GM13976 (cell line): Measurements from ENCODE around the gene FOXP1.
"Not testable (repeated sequence)": the region's sequence is repeated elsewhere in the genome, so short reads cannot be mapped to it uniquely, and the experiment has no call there.

Experiments
- DNase-seq: peaks from one replicate; pipeline ENCODE4 v3.0.0; 2012; ENCODE audit warnings: low spot score
- in situ Hi-C: fragments of 300-500 bp; cut with MboI; formaldehyde crosslinking; loops from one replicate; pipeline ENCODE4 v1.12.0; 2022; ENCODE audit warnings: low sequenced_read_pairs, mixed read lengths, inconsistent platforms; ENCODE audit not compliant: unreplicated experiment
- TF ChIP-seq, protein P1 (sequence below): IDR thresholded peaks from 2 replicates; pipeline ENCODE4 v1.5.1; 2012; ENCODE audit warnings: borderline replicate concordance, mild to moderate bottlenecking; ENCODE audit not compliant: insufficient read depth; ENCODE audit errors: extremely low read depth, missing control alignments, control extremely low read depth

The FOXP1 gene

DNA sequence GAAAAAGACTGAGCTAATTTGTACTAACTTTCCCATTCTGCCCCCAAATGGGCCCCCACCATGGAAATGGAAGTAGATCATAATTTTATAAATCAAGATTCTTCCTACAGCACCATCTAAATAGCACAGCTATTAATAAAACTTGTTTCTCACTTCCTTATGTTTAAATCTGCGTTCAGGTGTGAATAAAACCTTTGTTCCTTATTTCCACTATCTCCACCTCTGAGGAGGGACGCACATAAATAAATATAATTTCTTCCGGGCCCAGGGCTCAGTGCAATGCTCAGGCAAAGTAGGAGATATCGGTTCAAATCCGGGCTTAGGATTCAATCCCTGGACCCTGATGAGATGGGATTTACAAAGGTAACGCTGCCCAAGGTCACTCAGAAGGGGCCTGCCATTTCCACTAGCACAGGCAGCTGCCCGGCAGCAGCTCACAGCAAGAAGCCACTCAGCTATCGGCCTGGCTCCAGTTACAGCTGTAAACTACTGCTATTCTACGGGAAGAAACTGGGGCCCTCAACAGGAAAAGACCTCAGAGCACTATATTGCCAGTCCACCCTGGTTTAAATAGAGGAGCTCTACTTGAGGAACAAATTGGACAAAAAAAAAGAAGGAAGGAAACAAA, 52.5 kb downstream of the FOXP1 start:
- in situ Hi-C loops, result no loop called here
- TF ChIP-seq, protein P1, sequence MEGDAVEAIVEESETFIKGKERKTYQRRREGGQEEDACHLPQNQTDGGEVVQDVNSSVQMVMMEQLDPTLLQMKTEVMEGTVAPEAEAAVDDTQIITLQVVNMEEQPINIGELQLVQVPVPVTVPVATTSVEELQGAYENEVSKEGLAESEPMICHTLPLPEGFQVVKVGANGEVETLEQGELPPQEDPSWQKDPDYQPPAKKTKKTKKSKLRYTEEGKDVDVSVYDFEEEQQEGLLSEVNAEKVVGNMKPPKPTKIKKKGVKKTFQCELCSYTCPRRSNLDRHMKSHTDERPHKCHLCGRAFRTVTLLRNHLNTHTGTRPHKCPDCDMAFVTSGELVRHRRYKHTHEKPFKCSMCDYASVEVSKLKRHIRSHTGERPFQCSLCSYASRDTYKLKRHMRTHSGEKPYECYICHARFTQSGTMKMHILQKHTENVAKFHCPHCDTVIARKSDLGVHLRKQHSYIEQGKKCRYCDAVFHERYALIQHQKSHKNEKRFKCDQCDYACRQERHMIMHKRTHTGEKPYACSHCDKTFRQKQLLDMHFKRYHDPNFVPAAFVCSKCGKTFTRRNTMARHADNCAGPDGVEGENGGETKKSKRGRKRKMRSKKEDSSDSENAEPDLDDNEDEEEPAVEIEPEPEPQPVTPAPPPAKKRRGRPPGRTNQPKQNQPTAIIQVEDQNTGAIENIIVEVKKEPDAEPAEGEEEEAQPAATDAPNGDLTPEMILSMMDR, result no peak
- no peak for DNase-seq

DNA sequence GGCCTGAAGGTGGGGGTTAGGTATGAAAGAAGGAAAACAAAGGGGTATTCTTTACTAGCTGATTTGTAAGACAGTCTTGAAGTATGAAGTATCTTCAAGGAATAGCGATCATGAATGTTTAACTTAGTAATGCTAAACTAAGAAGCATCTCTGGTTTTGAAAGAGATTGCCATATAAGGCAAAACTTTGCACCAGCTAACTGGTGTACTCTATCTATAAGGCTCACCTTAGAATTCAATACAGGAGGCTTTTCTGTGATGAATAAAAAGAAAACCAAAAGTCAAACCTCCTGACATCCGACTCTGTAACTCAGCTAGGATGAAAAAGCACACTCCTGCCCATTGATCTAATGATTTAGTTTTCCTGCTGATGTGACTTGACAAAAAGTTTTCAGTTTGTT, 54.7 kb downstream of the FOXP1 start:
- TF ChIP-seq, protein P1, result no peak
- in situ Hi-C loops, result no loop called here
- DNase-seq, result no peak

DNA sequence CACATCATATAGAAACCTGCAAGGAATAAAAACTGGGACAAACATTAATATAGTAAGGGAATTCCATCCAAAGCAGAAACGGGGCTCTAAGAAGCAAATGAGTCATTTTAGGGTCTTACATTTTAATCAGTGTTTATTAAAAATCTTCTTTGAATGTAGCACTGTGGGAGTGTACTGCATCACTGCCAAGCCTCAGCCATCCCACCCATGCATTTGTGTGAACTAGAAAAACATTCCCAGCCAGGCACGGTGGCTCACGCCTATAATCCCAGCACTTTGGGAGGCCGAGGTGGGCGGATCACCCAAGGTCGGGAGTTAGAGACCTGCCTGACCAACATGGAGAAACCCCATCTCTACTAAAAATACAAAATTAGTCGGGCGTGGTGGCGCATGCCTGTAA, 57.1 kb downstream of the FOXP1 start:
- in situ Hi-C loops, DNase-seq: not testable (repeated sequence)

DNA sequence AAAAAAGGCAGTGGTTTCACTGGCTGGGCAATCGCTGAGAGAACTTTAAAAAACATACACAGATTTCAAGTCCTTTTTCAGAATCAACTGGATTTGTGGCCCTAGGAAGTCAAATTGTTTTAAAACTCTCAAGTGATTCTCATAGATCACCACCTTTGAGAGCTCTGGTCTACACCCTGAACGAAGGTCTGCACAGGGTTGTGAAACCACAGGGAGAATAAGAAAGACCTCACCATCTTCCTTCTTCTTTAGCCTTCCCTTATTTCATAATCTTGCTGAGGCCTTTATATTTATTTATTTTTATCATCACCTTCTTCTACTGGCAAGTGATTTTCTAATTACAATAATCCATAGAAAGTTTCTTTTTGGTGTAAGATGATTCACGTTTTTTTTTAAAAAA, 58.1 kb downstream of the FOXP1 start:
- in situ Hi-C loops, result no loop called here
- DNase-seq, result no peak
- TF ChIP-seq, protein P1, result no peak

DNA sequence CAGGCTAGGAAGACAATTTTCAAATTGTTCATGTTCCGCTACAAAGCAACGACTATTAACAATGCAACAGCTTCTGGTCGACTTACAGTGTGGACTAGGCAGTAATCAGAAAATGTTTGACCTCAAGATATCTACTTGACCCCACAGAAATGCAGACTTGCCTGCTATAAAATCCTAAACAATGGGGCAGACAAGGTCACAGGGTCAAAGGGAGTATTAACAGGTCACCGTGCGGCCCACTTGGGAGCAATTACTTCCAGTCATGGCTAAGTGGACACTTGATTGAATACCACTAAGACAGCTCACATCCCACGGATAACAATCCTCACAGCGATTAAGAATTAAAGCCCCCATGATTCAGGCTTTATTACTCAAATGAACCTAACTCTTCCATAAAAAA, 58.9 kb downstream of the FOXP1 start:
- TF ChIP-seq, protein P1, result no peak
- in situ Hi-C loops, result no loop called here
- DNase-seq, result no peak

DNA sequence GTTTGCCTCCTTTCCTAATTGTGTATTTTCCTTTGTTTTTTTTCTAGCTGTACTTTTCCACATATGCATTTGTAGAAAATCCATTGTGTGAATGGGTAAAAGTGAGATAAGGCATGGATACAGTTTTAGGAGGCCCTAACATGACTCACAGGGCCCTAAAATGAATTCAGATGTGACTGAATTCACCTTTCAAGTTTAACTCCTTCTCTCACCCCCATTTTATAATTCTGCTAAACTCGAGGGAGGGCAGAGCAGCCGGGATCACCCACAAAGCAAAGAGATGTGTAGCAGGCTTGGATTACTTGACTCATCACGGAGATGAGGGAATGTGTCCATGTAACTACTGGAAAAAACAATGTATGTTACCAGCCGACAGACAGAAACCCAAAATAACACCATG, 59.9 kb downstream of the FOXP1 start:
- no peak for DNase-seq
- in situ Hi-C loops, result no loop called here
- TF ChIP-seq, protein P1, result no peak

DNA sequence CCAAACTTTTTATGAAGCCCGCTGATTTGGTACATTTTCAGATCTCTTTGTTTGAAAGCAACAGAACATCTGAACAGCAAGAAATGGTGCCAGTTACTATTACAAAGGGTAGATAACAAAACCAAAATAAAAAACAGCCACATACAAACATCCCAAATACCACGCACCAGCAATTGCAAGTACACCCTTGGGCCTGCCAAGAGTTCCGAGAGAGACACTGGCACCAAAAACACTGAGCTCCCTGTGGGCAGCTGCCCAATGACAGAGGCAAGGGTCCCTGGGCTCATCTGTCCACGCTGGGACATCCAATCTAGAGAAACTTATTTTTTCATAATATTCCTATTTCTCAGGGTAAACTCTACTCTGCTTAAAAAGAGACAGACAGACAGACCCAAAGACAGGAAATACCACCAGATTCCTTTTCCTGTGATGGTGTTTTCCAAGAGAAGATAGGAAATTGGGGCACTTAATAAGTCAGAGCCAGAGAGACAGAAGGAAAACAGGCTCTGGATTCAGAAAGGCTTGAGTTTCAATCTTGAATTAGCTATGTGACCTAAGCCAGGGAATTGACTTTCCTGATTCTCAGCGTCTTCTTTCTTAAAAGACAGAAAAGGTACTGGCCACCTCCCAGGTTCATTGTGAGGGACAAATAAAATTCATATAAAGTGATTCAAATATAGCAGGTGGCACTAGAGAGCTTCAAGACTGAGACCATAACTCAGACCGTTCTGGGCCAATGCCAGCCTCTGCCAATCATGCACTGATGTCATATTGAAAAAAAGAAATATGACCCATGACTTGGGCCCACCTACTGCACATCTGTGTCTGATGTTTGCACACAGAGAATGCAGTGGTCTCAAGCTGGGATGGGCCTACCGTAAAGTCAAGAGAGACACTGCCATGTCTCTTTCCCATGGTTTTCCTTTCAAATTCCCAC, 61.3 kb downstream of the FOXP1 start:
- TF ChIP-seq, protein P1, result no peak
- DNase-seq, result no peak
- in situ Hi-C loops, result no loop called here
